ENCODE measurements around the gene RHOG.

RHOG gene

DNA sequence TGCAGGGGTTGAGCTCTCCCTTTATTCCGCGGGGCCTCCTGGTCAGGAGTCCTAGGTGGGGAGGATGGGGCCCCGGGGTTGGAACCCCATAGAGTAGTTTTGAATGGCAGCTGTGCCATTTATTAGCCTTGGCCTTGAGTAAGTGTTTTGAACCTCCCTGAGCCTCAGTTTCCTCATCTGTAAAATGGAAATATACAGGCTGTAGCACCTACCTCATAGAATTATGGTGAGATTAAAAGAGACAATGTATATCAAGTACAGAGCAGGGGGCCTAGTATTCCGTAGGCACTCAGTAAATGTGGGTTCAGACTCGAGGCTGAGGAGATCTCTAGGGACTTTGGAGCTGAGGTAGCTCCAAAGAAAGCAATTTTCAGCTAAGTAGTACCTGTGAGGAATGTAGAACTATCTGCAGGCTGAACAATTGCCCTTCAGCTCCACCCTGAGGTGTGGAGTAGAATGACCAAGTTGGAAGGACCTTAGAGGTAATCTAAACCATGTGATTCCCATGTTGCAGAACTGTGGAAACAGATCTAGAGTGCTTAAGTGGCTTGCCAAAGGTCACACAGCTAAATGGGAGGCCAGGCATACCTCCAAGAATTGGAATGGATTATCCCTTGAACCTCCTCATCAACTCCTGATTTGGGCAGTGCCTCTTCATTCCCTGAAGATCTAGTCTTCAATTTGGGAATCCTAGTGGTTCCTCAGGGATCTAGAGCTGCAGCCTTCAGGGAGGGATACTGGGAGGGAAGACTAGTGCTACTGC, 31.7 kb downstream of the RHOG start:
- TF ChIP-seq RAD21 (IDR thresholded peaks at IDR 0.05; ENCODE audit: low read depth) = peak; percentile 71
- TF ChIP-seq, protein P1, sequence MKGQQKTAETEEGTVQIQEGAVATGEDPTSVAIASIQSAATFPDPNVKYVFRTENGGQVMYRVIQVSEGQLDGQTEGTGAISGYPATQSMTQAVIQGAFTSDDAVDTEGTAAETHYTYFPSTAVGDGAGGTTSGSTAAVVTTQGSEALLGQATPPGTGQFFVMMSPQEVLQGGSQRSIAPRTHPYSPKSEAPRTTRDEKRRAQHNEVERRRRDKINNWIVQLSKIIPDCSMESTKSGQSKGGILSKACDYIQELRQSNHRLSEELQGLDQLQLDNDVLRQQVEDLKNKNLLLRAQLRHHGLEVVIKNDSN (IDR thresholded peaks at IDR 0.05) = 0 out of 2 replicates have a peak, but pooled peaks have one; percentile 21
- no peak for TF ChIP-seq NFIC (IDR thresholded peaks at IDR 0.05)

DNA sequence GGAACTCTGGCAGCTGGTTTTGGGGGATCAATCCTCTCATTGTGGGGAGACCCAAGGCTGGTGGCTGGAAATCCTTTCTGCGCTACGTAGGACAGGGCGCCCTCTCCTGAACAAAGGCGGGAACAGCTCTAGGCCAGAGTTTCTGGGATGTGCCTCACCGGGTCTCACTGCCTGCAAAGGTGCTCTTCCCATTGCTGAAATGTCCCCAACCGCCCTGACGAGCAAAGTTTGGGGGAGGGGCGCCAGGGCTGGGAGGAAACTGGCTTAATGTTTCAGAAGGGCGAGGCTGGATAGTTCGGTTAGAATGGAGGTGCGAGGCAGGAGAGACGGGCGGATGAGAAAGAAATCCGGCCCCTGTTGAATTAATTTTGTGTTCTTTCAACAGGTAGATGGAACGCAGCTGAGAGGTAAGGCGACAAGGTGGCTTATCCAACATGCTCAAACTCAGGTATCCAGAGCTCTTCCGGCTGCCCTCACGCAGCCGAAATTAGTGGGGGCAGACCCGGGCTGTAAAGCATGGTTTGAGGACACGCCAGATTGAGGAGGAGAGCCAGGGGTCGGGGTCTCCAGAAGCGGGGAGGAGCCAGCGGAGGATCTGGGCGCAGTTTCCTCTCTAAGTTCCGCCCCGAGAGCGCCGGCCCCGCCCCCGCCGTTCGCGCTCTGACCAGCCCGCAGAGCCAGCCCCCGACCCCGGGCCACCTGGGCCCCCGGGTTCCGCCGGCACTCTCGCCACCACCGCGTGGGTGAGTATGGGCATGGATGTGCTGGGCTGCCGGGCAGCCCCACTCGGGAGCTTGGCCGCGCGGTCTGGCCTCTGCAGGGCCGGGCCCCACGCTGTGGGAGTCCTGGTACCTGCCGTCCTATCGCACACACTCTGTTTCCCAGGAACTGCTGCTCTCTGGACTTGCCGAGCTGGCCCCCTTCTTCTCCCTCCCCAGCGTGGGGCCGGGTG, 32.6 kb downstream of the RHOG start, which contains the start of gene PGAP2:
TSS of gene PGAP2 (plus strand) at position 652 of the 952 bp plus-strand sequence. CDS start 2,700 bp downstream, outside the sequence.
- TF ChIP-seq TCF12 (IDR thresholded peaks at IDR 0.05; ENCODE audit: low read depth) (0 out of 2 replicates have a peak, but pooled peaks have one; percentile 17), TAF1 (IDR thresholded peaks at IDR 0.05; ENCODE audit: low read depth) (peak; percentile 23; the same call in 1 of the 2 replicates), CREB1 (IDR thresholded peaks at IDR 0.05; ENCODE audit: low read depth) (no peak), EGR1 (IDR thresholded peaks at IDR 0.05) (no peak), EP300 (IDR thresholded peaks at IDR 0.05; ENCODE audit: borderline replicate concordance) (no peak), RAD21 (IDR thresholded peaks at IDR 0.05; ENCODE audit: low read depth) (peak; percentile 72), ZBTB7A (IDR thresholded peaks at IDR 0.05; ENCODE audit: low read depth) (peak; percentile 98), YY1 (IDR thresholded peaks at IDR 0.05; ENCODE audit: low read depth) (no peak)

GRCh38 chr11:3803726-3804495, 36.8 kb downstream of the RHOG start:
- TF ChIP-seq TCF12 (IDR thresholded peaks at IDR 0.05; ENCODE audit: low read depth) (no peak), NFIC (IDR thresholded peaks at IDR 0.05) (no peak), EP300 (IDR thresholded peaks at IDR 0.05; ENCODE audit: borderline replicate concordance) (no peak), MAX (IDR thresholded peaks at IDR 0.05) (no peak), YY1 (IDR thresholded peaks at IDR 0.05; ENCODE audit: low read depth) (no peak), FOXM1 (IDR thresholded peaks at IDR 0.05; ENCODE audit: borderline replicate concordance, low read depth) (no peak), ZBTB7A (IDR thresholded peaks at IDR 0.05; ENCODE audit: low read depth) (no peak)
- TF ChIP-seq, protein P1 (IDR thresholded peaks at IDR 0.05) = no peak

DNA sequence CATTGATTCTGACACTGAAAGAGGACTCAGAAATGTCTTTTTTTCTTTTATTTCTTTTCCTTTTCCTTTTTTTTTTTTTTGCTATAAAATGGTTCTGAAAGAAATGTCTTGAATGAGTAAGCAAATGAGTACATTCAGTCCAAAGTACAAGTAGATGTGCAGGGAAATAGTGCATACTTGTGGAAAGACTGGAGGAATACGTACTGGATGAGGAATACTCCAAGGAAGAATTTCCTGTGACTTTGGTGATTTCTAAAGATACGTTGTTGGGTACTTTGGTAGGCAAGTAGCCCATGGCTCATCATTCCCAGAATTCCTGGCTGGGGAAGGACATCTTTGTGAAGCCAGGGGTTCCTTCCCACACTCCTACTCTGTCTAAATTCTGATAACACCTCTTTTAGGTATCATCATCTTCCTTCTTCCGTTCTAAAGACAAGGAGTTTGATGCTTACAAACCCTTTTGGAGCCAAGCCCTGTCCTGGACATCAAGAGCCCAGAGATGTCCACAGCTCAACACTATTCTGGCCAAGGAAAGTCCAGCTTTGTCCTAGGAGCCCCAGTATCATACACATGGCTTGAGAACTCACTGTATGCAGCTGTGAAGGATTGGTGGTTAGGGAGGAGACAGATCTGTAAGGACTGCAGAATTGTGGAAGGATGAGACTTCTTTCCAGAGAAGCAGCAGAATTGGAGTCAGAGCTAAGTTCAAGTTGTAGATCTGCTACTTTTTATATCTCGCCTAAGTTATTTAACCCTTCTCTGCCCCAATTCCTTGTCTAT, 38.6 kb downstream of the RHOG start:
- TF ChIP-seq EP300 (IDR thresholded peaks at IDR 0.05; ENCODE audit: borderline replicate concordance) = no peak
- TF ChIP-seq YY1 (IDR thresholded peaks at IDR 0.05; ENCODE audit: low read depth) = no peak
- TF ChIP-seq CREB1 (IDR thresholded peaks at IDR 0.05; ENCODE audit: low read depth) = no peak
- no peak for TF ChIP-seq NFIC (IDR thresholded peaks at IDR 0.05)
- TF ChIP-seq TEAD4 (IDR thresholded peaks at IDR 0.05) = no peak
- no peak for TF ChIP-seq FOXM1 (IDR thresholded peaks at IDR 0.05; ENCODE audit: borderline replicate concordance, low read depth)
- TF ChIP-seq, protein P2, sequence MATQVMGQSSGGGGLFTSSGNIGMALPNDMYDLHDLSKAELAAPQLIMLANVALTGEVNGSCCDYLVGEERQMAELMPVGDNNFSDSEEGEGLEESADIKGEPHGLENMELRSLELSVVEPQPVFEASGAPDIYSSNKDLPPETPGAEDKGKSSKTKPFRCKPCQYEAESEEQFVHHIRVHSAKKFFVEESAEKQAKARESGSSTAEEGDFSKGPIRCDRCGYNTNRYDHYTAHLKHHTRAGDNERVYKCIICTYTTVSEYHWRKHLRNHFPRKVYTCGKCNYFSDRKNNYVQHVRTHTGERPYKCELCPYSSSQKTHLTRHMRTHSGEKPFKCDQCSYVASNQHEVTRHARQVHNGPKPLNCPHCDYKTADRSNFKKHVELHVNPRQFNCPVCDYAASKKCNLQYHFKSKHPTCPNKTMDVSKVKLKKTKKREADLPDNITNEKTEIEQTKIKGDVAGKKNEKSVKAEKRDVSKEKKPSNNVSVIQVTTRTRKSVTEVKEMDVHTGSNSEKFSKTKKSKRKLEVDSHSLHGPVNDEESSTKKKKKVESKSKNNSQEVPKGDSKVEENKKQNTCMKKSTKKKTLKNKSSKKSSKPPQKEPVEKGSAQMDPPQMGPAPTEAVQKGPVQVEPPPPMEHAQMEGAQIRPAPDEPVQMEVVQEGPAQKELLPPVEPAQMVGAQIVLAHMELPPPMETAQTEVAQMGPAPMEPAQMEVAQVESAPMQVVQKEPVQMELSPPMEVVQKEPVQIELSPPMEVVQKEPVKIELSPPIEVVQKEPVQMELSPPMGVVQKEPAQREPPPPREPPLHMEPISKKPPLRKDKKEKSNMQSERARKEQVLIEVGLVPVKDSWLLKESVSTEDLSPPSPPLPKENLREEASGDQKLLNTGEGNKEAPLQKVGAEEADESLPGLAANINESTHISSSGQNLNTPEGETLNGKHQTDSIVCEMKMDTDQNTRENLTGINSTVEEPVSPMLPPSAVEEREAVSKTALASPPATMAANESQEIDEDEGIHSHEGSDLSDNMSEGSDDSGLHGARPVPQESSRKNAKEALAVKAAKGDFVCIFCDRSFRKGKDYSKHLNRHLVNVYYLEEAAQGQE (IDR thresholded peaks at IDR 0.05; ENCODE audit: low read depth) = no peak
- no peak for TF ChIP-seq EGR1 (IDR thresholded peaks at IDR 0.05)
- TF ChIP-seq CEBPB (IDR thresholded peaks at IDR 0.05) = no peak
- no peak for TF ChIP-seq TCF12 (IDR thresholded peaks at IDR 0.05; ENCODE audit: low read depth)
- TF ChIP-seq, protein P1 (IDR thresholded peaks at IDR 0.05) = no peak
- TF ChIP-seq ZBTB7A (IDR thresholded peaks at IDR 0.05; ENCODE audit: low read depth) = no peak
- TF ChIP-seq MAX (IDR thresholded peaks at IDR 0.05) = no peak
- no peak for TF ChIP-seq RAD21 (IDR thresholded peaks at IDR 0.05; ENCODE audit: low read depth)
- no peak for TF ChIP-seq TAF1 (IDR thresholded peaks at IDR 0.05; ENCODE audit: low read depth)

DNA sequence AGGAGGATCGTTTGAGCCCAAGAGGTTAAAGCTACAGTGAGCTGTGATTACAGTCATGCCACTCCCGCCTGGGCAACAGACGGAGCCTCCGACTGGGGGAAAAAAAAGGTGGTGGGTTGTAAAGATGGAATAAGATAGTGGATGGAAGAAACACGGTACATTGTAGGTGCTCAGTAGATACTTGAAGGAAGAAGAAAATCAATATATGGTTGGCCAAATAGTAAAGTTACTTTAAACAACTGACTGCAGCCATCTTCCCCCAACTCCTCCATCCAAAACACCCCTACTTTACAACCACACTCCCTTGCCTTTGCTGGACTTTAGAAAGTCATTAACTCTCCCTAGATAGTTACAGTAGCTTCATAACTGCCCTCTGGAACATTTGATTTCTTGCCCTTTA, 40.9 kb downstream of the RHOG start:
- TF ChIP-seq ZBTB7A (IDR thresholded peaks at IDR 0.05; ENCODE audit: low read depth) (no peak), NFIC (IDR thresholded peaks at IDR 0.05) (no peak)
- TF ChIP-seq, protein P1 (IDR thresholded peaks at IDR 0.05) = no peak
